NB4 (cell line): Measurements from ENCODE around the gene KRTAP12-2.

ENCODE experiments used
- DNase-seq: peaks from one replicate; pipeline ENCODE4 v3.0.0; 2010; ENCODE audit warnings: low read depth
- H3K4me3 ChIP-seq: one replicate; pipeline ENCODE4 v1.5.1; 2011; ENCODE audit warnings: mild to moderate bottlenecking, low read depth, low read length, moderate library complexity
- MYC ChIP-seq: IDR thresholded peaks from 2 replicates; pipeline ENCODE4 v1.6.1; 2011; ENCODE audit warnings: low read depth, low read length
- POLR2A ChIP-seq: IDR thresholded peaks from 2 replicates; pipeline ENCODE4 v1.6.1; 2011; ENCODE audit warnings: mild to moderate bottlenecking; ENCODE audit not compliant: insufficient read length; ENCODE audit errors: extremely low read depth
- TF ChIP-seq, protein P1 (sequence below): IDR thresholded peaks from one replicate; pipeline ENCODE4 v1.5.1; 2012; ENCODE audit warnings: low read depth, low read length
- TF ChIP-seq, protein P2 (sequence below): IDR thresholded peaks from 2 replicates; pipeline ENCODE4 v1.6.1; 2011; ENCODE audit warnings: low read depth, low read length

Gene KRTAP12-2

DNA sequence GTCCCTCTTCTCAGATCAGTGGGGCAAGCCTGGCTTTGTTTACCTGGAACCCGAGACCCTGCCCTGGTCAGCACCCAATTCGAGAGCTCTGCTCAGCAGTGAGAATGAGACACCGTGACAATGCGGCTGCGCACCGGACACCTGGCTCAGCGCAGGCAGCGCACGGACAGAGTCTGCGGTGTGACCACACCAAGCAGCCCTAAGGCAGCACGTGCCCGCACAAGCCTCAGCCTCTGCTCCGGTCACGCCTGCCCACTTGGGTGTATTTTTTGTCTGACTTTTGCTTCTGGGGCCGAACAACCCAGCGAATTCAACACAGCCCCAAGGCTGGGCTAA lies 50.2 kb downstream of the KRTAP12-2 start:
- no peak for DNase-seq
- no peak overlapping the region for H3K4me3 ChIP-seq
- TF ChIP-seq, protein P1, sequence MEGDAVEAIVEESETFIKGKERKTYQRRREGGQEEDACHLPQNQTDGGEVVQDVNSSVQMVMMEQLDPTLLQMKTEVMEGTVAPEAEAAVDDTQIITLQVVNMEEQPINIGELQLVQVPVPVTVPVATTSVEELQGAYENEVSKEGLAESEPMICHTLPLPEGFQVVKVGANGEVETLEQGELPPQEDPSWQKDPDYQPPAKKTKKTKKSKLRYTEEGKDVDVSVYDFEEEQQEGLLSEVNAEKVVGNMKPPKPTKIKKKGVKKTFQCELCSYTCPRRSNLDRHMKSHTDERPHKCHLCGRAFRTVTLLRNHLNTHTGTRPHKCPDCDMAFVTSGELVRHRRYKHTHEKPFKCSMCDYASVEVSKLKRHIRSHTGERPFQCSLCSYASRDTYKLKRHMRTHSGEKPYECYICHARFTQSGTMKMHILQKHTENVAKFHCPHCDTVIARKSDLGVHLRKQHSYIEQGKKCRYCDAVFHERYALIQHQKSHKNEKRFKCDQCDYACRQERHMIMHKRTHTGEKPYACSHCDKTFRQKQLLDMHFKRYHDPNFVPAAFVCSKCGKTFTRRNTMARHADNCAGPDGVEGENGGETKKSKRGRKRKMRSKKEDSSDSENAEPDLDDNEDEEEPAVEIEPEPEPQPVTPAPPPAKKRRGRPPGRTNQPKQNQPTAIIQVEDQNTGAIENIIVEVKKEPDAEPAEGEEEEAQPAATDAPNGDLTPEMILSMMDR, result no peak
- TF ChIP-seq, protein P2, sequence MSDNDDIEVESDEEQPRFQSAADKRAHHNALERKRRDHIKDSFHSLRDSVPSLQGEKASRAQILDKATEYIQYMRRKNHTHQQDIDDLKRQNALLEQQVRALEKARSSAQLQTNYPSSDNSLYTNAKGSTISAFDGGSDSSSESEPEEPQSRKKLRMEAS, result no peak
- TF ChIP-seq MYC (no peak), POLR2A (no peak)
